SK-N-SH (cell line): ENCODE results near the gene PRKG1.

Source experiments
- CHD2 ChIP-seq: fragments of 150-350 bp; IDR thresholded peaks from 2 replicates; pipeline ENCODE4 v1.6.1; 2018; ENCODE audit warnings: low read length; ENCODE audit not compliant: partially characterized antibody
- EZH2phosphoT487 ChIP-seq: fragments of 200-600 bp; sonication (generic); IDR thresholded peaks from 2 replicates; pipeline ENCODE4 v1.6.1; 2017; ENCODE audit warnings: low read depth, mixed run types, mild to moderate bottlenecking, antibody characterized with exemption, moderate library complexity, borderline replicate concordance
- MXI1 ChIP-seq: IDR thresholded peaks from 2 replicates; pipeline ENCODE4 v1.6.1; 2012; ENCODE audit warnings: mild to moderate bottlenecking, low read depth, low read length, improper control_type of control experiment
- NRF1 ChIP-seq: IDR thresholded peaks from 2 replicates; pipeline ENCODE4 v1.6.1; 2012; ENCODE audit warnings: low read depth, mild to moderate bottlenecking, low read length
- RFX5 ChIP-seq: IDR thresholded peaks from 2 replicates; pipeline ENCODE4 v1.6.1; 2012; ENCODE audit warnings: mild to moderate bottlenecking, improper control_type of control experiment, low read length
- RXRA ChIP-seq: IDR thresholded peaks from 2 replicates; pipeline ENCODE4 v1.4.0; 2012; ENCODE audit warnings: low read depth, mild to moderate bottlenecking, borderline replicate concordance
- SIN3A ChIP-seq: IDR thresholded peaks from 2 replicates; pipeline ENCODE4 v1.6.1; 2012; ENCODE audit warnings: low read depth, mild to moderate bottlenecking, low read length, moderate library complexity, borderline replicate concordance
- SMC3 ChIP-seq: IDR thresholded peaks from 2 replicates; pipeline ENCODE4 v1.6.1; 2012; ENCODE audit warnings: low read depth, low read length, improper control_type of control experiment
- TAF1 ChIP-seq: IDR thresholded peaks from 2 replicates; pipeline ENCODE4 v1.6.1; 2012; ENCODE audit warnings: low read depth, mild to moderate bottlenecking, low read length, moderate library complexity, borderline replicate concordance
- TCF12 ChIP-seq: IDR thresholded peaks from 2 replicates; pipeline ENCODE4 v1.4.0; 2012
- TEAD4 ChIP-seq: IDR thresholded peaks from 2 replicates; pipeline ENCODE4 v1.4.0; 2012; ENCODE audit warnings: mild to moderate bottlenecking, borderline replicate concordance; ENCODE audit not compliant: insufficient read depth
- TF ChIP-seq, protein P1 (sequence below): fragments of 200-600 bp; sonication (generic); IDR thresholded peaks from 2 replicates; pipeline ENCODE4 v1.6.1; 2017; ENCODE audit warnings: antibody characterized with exemption, mild to moderate bottlenecking, moderate library complexity
- TF ChIP-seq, protein P2 (sequence below): IDR thresholded peaks from 2 replicates; pipeline ENCODE4; 2012

DNA sequence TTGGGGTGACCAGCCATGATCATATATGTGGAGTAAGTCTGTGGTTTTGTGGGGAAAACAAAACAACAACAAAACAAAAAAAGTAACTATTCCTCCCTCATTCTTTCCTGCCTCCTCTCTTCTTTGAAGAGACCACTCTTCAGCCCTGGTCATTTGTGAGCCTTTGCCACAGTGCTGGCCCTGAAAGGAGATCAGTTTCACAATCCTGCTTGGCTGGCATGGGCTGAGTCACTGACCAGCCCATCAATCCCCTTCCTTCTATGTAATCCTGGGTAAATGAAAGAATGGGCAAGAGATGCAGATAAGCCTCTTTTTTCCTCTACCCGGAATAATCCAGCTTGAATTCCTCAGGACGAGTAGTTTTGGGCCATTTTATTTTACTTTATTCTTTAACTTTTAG lies 611.5 kb downstream of the PRKG1 start:
- TF ChIP-seq NRF1, result no peak
- TF ChIP-seq CHD2, result no peak
- TF ChIP-seq TAF1, result no peak
- no peak for TF ChIP-seq TCF12
- TF ChIP-seq, protein P1, sequence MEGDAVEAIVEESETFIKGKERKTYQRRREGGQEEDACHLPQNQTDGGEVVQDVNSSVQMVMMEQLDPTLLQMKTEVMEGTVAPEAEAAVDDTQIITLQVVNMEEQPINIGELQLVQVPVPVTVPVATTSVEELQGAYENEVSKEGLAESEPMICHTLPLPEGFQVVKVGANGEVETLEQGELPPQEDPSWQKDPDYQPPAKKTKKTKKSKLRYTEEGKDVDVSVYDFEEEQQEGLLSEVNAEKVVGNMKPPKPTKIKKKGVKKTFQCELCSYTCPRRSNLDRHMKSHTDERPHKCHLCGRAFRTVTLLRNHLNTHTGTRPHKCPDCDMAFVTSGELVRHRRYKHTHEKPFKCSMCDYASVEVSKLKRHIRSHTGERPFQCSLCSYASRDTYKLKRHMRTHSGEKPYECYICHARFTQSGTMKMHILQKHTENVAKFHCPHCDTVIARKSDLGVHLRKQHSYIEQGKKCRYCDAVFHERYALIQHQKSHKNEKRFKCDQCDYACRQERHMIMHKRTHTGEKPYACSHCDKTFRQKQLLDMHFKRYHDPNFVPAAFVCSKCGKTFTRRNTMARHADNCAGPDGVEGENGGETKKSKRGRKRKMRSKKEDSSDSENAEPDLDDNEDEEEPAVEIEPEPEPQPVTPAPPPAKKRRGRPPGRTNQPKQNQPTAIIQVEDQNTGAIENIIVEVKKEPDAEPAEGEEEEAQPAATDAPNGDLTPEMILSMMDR, result no peak
- no peak for TF ChIP-seq SMC3
- TF ChIP-seq, protein P2, sequence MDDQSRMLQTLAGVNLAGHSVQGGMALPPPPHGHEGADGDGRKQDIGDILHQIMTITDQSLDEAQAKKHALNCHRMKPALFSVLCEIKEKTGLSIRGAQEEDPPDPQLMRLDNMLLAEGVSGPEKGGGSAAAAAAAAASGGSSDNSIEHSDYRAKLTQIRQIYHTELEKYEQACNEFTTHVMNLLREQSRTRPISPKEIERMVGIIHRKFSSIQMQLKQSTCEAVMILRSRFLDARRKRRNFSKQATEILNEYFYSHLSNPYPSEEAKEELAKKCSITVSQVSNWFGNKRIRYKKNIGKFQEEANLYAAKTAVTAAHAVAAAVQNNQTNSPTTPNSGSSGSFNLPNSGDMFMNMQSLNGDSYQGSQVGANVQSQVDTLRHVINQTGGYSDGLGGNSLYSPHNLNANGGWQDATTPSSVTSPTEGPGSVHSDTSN, result no peak
- TF ChIP-seq MXI1, result no peak
- no peak for TF ChIP-seq EZH2phosphoT487
- TF ChIP-seq RFX5, result no peak
- TF ChIP-seq TEAD4, result no peak
- TF ChIP-seq RXRA, result no peak
- TF ChIP-seq SIN3A, result no peak
